GM19372 (cell line): ENCODE results near the gene FBXO44.

Source experiments
- ATAC-seq: cut with Tn5 transposase; IDR thresholded peaks from one replicate; pipeline ENCODE4 v1.9.1; 2021; ENCODE audit warnings: mild to moderate bottlenecking, low read depth, moderate library complexity; ENCODE audit not compliant: unreplicated experiment

The FBXO44 gene

DNA sequence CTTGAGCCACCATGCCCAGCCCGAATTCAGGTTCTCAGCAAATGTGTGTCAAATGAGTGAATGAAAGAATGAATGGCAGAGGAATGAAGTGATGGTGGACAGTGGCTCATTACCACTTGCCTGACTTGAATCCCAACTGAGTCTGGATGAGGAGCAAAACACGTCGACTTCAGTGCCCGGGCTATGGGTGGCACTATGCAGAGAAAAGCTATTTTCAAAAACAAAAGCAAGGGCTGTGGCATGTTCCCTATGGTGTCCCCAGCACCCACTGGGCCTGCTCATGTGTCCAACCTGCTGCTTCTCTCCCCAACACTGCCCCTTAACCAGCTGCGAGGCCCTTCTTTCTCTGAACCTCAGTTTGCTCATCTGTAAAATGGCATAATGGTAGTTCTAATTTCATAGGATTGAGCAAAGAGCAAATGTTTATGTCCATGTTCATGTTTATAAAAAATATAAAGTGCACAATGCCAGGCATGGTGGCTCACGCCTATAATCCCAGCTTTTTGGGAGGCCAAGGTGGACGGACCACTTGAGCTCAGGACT, 30.6 kb downstream of the FBXO44 start:
- ATAC-seq: no peak

DNA sequence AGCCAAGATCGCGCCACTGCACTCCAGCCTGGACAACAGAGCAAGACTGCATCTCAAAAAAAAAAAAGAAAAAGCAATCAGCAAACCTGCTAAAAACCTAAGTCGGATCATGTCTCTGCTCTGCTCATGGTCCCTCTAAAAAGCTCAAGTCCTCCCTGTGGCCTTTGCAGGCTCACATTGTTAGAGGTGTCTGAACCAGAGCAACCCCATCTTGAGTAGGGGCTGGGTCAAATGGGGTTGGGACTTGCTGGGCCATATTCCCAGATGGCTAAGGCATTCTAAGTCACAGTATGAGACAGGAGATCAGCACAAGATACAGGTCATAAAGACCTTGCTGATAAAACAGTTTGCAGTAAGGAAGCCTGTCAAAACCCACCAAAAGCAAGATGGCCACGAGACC, 33.8 kb downstream of the FBXO44 start:
- no peak for ATAC-seq

DNA sequence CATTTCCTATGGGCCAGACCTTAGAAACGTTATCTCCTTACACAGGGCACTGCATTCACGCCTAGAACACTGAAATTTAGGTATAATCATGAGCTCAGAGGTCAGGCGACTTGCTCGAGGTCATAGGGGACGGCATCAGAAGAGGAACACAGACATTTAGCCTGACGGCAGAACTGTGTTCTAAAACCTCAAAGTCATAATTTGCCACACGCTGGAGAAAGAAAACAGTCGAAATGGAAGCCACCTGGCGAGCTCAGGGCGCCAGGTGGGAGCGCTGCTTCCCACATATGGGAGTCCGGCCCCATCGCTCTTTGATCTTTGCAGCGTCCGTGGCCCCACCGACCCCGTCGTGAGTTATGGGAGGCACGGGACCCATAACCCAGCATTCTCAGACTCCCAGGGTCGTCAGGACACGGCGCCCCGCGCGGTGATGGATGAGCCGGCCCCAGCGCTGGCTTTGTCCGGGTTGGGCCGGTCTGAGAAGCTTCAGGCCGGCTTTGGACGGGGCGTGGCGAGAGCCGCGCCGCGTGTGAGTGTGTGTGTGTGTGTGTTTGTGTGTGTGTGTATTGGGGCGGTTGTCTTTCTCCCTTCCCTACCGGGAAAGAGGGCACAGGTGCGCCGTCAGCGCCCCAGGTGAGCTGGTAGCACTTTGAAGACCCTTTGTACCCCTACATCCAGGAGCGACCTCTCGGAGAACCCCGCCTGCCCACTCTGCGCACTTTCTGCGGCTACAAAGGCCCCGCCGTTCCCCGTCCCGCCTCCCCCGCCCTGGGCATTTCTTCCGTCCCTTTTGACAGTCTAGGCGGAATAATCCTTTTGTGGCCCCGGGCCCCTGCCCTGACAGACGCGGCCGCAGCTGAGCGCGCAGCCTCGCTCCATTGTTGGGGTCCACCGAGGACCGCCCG, 36.0 kb downstream of the FBXO44 start:
- ATAC-seq: no peak

DNA sequence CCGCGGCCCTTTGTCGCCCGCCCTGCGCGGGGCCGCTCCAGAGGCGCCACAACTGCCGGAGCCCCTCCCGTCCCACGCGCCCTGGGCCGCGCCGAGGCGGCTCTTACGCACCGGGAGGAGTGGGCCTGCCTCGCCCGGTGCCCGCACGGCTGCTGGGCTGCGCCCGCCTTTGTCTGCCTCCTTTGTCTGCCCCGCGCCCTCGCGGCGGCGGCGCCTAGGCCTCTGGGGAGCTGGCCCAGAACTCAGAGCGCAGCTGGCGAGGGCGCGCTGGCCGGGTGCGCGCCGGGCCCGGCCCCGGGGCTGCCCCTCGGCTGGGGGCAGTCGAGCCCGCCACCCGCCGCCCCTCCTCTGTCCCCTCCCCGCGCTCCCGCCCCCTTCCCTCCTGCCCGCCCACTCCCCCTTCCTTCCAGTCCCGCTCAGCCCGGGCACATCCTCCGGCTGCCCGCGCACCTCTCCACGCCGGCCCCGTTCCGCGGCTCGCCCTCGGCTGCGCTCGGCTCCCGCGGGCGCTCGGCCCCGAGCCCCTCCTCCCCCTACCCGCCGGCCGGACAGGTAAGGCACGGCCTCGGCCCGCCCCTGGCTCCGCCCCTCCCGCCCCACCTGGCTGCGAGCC, 36.7 kb downstream of the FBXO44 start, which contains the start of gene DRAXIN:
Gene DRAXIN (plus strand): TSS at position 409 of the 613 bp plus-strand sequence. CDS start 14,549 bp downstream, outside the sequence.
- no peak for ATAC-seq

DNA sequence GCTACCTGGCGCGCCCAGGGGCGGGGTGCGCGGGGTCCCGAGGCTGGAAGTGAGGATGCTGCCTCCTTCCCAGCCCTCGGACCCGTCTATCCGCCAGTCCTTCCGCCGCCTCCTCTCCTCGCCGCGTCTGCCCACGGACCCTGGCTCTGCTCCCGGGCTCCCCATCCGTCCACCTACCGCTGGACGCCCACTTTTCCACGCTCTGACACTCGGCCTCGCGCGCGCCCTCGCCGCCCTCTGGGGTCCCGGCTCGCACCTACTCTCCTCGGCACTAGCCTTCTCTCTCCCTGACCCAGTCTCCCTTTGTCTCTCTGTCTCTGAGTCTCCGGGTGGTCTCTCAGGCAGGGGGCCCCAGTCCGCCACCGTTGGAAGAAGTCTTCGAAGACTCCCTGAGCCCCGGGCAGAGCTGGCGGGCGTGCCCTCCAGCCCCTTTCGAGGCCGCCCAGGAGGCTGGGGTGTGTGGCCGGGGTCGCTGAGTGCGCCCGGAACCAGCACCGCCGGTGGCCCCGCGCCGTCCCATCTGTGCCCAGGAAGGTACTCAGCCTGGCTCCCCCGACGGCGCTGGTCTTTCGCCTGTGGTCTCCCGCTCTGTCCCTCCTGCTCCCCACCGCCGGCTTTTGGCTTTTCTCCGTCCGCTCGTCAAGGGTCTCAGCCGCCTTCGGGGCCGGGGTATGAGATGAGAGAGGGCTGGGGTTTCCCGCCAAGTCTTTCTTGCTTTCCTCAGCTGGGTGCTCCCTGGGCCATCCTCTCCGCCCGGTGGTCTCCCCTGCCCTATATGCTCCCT, 37.4 kb downstream of the FBXO44 start:
- no peak for ATAC-seq

DNA sequence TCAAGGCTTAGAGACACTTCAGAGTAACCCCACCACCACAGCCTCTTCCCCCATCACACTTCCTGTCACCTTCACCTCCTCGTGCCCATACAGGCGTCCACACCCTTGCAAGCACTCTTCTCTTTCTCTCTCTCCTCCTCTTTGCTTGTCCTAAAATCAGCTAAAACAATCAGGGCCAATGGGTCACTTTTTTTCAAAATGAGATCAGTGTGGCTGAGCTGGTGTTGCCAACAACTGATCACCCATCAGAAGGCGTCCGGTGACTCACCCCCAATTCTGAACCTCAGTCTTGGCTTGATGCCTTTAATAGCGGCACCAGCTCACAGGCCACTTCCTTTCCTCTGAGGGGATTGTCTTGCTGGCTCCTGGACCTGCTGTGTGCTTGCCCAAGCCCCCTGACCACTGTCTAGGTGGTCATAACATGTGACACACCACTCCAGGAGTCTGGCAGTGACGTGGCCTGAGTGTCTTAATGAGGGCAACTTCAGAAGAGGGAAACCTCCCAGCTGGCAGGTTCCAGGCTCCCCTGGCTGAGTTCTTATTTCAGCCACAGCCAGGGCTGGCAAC, 38.4 kb downstream of the FBXO44 start:
- no peak for ATAC-seq

DNA sequence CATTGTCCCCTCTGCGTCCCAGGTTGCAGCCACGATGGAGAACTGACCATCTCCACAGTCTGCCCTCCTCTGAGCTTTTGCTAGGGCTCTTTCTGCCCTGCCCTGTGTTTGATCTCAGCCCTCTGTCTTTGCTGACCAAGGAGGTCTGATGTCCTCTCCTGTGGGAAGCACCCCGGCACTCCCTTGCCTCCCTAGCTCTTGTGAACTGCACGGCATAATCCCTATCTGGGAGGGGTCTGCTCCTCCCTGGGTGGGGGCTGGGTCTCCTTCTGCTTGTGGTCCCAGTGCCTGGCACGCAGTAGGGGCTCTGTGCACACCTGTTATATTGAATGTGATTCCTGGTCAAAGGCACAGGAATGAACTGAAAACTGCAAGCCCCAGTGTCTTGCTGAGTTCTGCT, 39.2 kb downstream of the FBXO44 start:
- ATAC-seq: no peak

DNA sequence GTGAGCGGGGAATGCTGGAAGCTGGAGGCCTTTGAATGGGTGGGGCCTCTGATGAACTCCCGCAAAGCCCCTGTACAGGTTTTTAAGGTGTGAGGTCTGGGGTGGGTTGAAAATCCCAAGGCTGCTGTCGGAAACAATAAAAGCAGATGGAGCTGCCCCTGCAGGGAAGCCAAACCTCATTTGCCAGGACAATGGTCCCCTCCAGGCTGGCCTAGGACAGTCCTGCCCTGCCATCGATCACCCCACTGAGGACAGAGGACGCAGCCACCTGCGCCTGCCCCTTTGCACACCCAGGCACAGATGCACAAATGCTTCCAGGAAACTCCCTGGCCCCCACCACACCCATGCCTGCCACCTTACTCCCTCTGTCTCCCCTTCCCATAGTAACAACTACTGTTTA, 41.2 kb downstream of the FBXO44 start:
- no peak for ATAC-seq

DNA sequence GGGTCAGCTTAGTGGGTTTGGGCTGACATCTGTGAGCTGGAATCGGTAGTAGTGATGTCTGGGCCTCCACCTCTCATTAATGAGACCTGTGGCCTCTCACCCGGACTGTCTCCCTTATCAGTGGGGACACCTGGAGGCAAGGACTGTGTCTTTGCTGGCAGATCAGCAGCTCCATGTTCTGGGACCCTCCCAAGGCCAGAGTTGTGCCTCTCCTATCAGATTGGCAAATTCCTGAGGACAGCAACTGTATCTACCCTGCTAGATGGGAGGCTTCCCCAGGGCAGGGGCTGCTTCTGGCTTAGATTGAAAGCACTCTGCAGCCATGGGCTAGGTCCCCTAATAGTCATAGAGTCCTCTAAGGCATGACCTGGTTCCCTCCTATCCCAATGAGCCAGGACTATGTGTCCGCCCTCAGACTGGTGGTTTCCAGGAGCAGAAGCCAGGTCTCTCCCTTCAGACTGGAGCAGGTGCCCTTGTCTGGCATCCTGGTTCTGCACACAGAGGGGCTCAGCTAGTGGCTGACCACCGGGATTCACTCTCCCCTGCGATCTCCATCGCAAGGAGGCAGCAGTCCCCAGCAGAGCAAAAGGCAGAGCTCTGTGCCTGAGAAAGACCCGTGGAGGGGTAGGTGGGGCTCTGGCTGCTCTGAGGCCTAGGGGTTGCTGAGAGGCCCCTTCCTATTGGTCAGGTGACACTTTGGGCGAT, 42.7 kb downstream of the FBXO44 start:
- no peak for ATAC-seq

DNA sequence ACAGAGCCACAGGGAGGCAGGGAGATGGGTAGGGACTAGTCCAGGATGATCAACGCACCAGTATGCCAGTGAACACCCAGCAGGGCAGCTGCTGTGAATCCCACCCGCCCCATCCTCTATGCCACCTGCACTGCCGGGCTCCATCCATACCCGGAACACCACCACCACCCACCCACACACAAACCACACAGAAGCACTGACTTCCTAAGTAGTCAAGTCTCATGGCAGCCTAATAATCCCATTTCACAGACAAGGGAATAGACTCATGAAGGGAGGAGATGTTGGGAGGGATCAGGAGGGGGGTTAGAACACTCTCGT, 43.2 kb downstream of the FBXO44 start:
- ATAC-seq: no peak

DNA sequence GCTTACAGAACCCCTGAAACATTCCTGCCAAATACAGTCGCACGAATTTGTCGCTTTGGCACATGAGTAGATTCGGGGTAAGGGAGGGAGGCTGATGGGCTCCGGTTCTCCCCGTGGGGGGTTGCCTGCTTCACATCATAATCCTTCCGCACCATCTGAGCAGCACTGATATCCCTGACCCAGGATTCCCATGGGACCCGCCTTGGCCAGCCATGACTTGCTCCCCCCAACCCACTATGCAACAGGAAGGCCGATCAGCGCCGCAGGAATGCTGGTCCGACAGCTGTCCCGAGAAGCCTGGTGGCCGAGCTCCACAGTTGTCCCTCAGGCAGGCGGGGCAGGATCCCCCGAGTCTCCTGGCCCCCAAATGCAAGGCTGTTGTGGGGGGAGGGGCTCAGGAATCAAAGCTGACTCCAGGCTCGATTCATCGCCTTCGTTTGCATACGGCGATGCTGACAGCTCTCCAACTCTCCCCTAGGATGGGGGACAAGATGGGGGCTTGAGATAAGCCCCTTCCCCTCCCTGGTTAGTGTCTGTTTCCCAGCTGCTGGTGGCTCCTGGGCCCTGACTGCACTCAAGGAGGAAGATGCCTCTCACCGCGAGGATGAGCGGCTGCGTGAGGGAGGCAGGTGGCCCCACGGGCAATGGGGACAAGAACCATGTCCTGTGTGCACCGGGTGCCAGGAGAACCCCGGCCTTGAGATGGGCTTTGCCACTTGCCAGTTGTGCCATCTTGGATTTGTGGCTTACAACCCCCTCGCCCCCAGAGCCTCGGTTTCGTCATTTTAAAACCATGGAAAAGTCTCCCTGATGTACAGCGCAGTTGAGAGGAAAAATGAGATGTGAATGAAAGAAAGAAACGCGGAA, 46.2 kb downstream of the FBXO44 start:
- ATAC-seq: no peak

DNA sequence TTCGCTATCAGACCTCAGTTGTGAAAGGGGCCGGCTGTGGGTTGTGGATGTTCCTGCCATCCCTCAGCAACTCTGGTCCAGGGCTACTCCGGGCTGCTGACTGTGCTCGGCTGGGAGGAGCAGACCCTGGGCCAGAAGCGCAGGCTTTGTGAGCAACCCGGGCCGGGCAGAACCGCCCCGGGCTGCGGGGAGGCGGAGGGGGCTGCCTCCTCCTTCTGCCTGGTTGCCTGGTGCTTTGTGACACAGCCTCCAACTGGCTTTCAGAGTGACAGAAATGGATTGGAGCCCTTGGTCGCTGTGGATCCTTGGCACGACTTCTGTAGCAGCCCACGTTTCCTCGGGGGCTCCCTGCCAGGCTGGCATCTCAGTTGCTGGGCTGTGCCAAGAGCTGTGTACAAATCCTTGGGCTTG, 46.9 kb downstream of the FBXO44 start:
- ATAC-seq: no peak

DNA sequence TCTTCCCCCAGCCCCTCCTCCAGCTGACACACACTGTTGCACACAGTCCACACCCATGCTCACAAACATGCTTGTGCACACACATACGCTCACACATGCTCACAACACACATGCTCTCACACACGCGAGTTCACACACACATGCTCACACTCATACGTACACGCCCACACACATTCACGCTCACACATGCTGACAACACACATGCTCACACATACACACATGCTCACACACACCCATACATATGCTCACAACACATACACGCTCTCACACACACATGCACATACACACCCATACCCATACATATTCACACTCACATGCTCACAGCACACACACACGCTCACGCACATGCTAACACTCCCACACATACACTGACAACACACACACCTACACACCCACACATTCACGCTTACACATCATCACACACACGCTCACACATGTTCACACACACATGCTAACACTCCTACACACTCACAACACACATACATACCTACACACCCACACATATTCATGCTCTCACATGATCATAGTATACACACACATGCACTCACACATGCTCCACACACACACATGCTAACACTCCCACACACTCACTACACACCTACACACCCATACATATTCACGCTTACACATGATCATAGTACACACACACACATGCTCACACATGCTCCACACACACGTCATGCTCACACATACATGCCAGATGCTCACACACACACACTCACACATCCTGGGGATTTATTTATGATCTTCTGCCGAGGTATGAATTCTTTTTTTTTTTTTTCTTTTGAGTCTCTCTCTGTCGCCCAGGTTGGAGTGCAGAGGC, 47.5 kb downstream of the FBXO44 start:
- no peak for ATAC-seq

DNA sequence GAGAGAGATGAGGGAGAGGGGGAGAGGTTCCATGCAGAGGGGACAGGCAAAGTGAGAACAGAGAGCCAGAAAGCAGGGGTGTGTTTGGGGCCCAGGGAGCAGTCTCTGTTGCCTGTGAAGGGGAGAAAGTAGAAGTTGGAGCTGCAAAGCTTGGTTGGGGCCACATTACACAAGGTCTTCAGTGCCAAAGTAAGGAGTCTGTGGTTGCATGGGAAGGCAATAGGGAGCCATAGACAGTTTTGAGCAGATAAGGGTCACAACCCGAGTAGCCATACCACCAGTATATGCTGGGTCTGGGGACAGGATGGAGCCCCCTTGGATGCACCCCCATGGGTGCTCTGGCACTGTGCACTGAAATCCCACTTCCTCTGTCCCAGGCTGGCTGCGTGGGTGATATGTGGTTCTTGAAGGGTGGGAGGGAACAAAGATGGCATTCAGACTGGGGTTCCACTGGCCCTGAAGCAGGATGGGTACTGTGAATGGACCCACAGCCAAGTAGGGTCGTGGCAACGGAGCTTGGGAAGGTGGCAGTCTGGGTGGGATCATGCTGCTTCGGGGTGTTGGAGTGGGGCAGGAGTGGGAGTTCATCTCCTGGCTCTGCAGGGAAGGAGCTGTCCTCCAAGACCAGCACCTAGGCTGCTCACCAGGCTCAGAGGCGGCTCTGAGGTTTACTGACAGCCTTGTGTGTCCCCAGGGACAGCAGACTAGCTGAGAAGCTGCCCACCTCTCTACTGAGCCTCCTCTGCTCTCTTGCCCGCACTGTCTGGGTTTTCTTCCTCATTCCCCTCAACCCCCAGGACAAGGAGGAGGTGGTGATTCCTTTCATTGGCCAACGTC, 48.9 kb downstream of the FBXO44 start:
- no peak for ATAC-seq

DNA sequence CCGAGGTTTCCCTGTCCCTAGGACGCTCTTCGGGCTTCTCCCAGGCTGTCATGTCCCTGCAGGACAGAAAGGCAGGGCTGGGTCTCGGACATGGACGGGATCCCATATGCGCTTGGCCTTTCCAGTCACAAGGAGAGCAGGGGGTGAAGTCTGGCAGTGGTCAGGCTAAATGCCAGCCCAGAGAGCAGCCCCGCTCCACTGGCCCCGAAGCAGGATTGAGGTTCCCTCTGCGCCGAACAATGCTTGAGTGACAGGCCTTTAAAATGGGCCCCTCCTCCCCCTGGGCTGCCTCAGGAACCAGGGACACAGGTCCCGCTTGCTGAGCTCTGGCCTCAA, 49.5 kb downstream of the FBXO44 start:
- ATAC-seq: no peak

DNA sequence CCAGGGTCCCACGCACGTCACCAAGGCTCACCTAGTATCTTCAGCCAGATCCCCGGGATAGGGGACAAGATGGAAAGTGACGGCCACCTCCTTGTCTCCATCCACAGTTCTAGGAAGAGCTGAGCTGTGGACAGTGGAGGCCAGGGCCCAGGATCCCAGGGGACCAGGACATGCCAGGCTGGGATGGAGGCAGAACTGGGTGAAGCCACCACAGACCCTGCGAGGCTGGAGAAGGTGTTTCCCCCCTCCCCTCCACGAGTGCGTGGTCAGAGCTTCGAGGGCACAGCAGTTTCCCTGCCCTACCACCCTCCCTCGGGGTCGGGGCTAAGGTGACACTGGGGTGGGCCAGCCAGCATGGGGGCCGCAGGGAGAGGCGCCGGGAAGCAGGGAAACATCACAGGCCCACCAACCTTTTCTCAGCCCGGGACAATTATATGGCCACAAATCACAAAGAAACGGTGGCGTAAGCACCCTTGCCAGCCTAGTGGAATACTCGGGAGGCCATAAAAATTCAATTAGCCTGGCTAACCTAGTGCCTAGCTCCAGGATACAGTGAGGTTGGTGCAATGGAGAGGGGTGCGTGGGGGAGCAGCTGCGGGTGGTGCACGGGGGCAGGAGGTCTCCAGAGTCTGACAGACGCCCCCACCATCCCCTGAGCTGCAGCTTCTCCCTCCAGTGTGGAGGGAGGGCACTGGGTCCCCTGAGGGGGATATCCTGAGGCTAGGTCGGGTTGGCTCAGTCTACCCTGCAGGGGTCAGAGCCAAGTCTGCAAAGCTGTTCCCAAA, 50.2 kb downstream of the FBXO44 start:
- no peak for ATAC-seq

DNA sequence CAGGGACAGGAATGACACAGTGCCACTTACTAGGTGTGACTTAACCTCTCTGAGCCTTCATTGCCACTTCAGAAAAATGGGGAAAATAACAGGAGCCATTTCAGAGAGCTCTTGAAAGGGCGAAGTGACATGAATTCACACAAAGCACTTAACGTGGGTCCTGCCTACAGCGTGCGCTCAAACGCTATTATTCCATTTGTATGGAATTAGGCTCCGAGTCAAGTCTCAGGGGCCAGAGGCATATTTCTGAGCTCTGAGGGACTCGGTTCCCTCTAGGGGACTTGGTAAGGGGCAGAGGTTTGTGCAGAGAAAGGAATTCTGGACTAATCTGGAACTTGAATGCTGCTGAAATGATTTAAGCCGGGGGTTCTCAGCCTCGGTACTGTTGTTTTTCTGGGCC, 50.9 kb downstream of the FBXO44 start:
- ATAC-seq: no peak
